ENCODE data around the gene LYST. TPM values are rescaled to one million over a fixed set of nuclear protein-coding genes. Genes with fewer than 3 reads are reported as not detected.

The LYST gene
- polyA plus RNA-seq, 1 donor from 2014 or later: 23.4 TPM

GRCh38 chr1:235746245-235746644, 120.5 kb downstream of the LYST start:
- Histone ChIP-seq H3K27ac (ENCODE audit: low read length) (no peak overlapping the region), H3K79me2 (replicated peaks; ENCODE audit: insufficient read depth, low read length) (no peaks in the 10 kb centered on the region), H3K4me3 (ENCODE audit: low read length) (no peak overlapping the region), H3K9me2 (ENCODE audit: insufficient read depth, low read length) (no peaks in the 10 kb centered on the region), H3K4me2 (ENCODE audit: low read length) (no peak overlapping the region), H3F3A (ENCODE audit: insufficient read depth, low read length, poor library complexity, severe bottlenecking) (no peaks in the 10 kb centered on the region), H3K27me3 (ENCODE audit: insufficient read depth, low read depth, low read length) (no peaks in the 10 kb centered on the region), H3K36me3 (ENCODE audit: insufficient read depth, low read length) (peaks cover 9% of the 10 kb centered on the region), H3K9me3 (ENCODE audit: low read length) (no peaks in the 10 kb centered on the region), H4K20me1 (ENCODE audit: insufficient read depth) (no peaks in the 10 kb centered on the region), H3K9ac (ENCODE audit: low read length) (no peak overlapping the region), H2AFZ (ENCODE audit: low read depth, low read length) (no peak overlapping the region)
- TF ChIP-seq CTCF (IDR thresholded peaks at IDR 0.05; ENCODE audit: poor library complexity, severe bottlenecking) (no peak), TAF1 (IDR thresholded peaks at IDR 0.05; ENCODE audit: low read depth) (no peak), POLR2AphosphoS5 (IDR thresholded peaks at IDR 0.05) (no peak), REST (IDR thresholded peaks at IDR 0.05; ENCODE audit: borderline replicate concordance) (no peak), SMC3 (conservative IDR thresholded peaks at IDR 0.05; ENCODE audit: poor library complexity) (no peak), MXI1 (conservative IDR thresholded peaks at IDR 0.05; ENCODE audit: poor library complexity, severe bottlenecking) (no peak), RAD21 (conservative IDR thresholded peaks at IDR 0.05) (no peak), EZH2 (IDR thresholded peaks at IDR 0.05; ENCODE audit: borderline replicate concordance, insufficient read depth, low read length, poor library complexity, severe bottlenecking) (no peak)

GRCh38 chr1:235745503-235746136, 121.1 kb downstream of the LYST start:
- Histone ChIP-seq H3K79me2 (replicated peaks; ENCODE audit: insufficient read depth, low read length) (no peaks in the 10 kb centered on the region), H3K27ac (ENCODE audit: low read length) (no peak overlapping the region), H3K4me2 (ENCODE audit: low read length) (no peak overlapping the region), H3K36me3 (ENCODE audit: insufficient read depth, low read length) (peaks cover 9% of the 10 kb centered on the region), H4K20me1 (ENCODE audit: insufficient read depth) (no peaks in the 10 kb centered on the region), H3K9me3 (ENCODE audit: low read length) (no peaks in the 10 kb centered on the region), H3F3A (ENCODE audit: insufficient read depth, low read length, poor library complexity, severe bottlenecking) (no peaks in the 10 kb centered on the region), H3K9me2 (ENCODE audit: insufficient read depth, low read length) (no peaks in the 10 kb centered on the region), H3K9ac (ENCODE audit: low read length) (no peak overlapping the region), H3K4me3 (ENCODE audit: low read length) (no peak overlapping the region), H2AFZ (ENCODE audit: low read depth, low read length) (no peak overlapping the region), H3K27me3 (ENCODE audit: insufficient read depth, low read depth, low read length) (no peaks in the 10 kb centered on the region)
- no peak for TF ChIP-seq EZH2 (IDR thresholded peaks at IDR 0.05; ENCODE audit: borderline replicate concordance, insufficient read depth, low read length, poor library complexity, severe bottlenecking)
- TF ChIP-seq MXI1 (conservative IDR thresholded peaks at IDR 0.05; ENCODE audit: poor library complexity, severe bottlenecking): no peak
- TF ChIP-seq CTCF (IDR thresholded peaks at IDR 0.05; ENCODE audit: poor library complexity, severe bottlenecking): no peak

Measured in neural cell (in vitro differentiated cells).